GM19238 (cell line): Measurements from ENCODE around the gene PAM.

ENCODE experiments used
- DNase-seq: peaks from one replicate; pipeline ENCODE4 v3.0.0; 2011; ENCODE audit warnings: low spot score; ENCODE audit not compliant: insufficient read length

PAM gene

GRCh38 chr5:102932781-102933180 is 177.7 kb downstream of the PAM start:
- DNase-seq: no peak

GRCh38 chr5:102933316-102933715 is 178.2 kb downstream of the PAM start:
- no peak for DNase-seq

GRCh38 chr5:102933721-102934459 is 178.8 kb downstream of the PAM start:
- DNase-seq: no peak

GRCh38 chr5:102937894-102938293 is 182.8 kb downstream of the PAM start:
- DNase-seq: no peak

GRCh38 chr5:102941111-102941510 is 186.0 kb downstream of the PAM start:
- DNase-seq: no peak

GRCh38 chr5:102946414-102946813 is 191.3 kb downstream of the PAM start:
- DNase-seq: no peak

- DNase-seq: no peak
These were observed 191.9 kb downstream of the PAM start for GRCh38 chr5:102946971-102947370.

- DNase-seq: no peak
These were observed 200.4 kb downstream of the PAM start for GRCh38 chr5:102955488-102955887.

- DNase-seq: no peak
These were observed 201.5 kb downstream of the PAM start for GRCh38 chr5:102956599-102956998.

- no peak for DNase-seq
These were observed 202.0 kb downstream of the PAM start for GRCh38 chr5:102957141-102957540.

- DNase-seq: no peak
These were observed 203.4 kb downstream of the PAM start for GRCh38 chr5:102958481-102959011.

- DNase-seq: no peak
These were observed 203.9 kb downstream of the PAM start for GRCh38 chr5:102959055-102959454.

- no peak for DNase-seq
These were observed 206.6 kb downstream of the PAM start for GRCh38 chr5:102961671-102962070.

GRCh38 chr5:102965653-102966052 is 210.5 kb downstream of the PAM start:
- no peak for DNase-seq

GRCh38 chr5:102969641-102970040 is 214.5 kb downstream of the PAM start:
- no peak for DNase-seq

- peak; percentile 1 for DNase-seq
These were observed 216.7 kb downstream of the PAM start for GRCh38 chr5:102971676-102972293.

GRCh38 chr5:102974177-102974576 is 219.1 kb downstream of the PAM start:
- DNase-seq: no peak

- DNase-seq: no peak
These were observed 219.9 kb downstream of the PAM start for GRCh38 chr5:102975045-102975444.

- no peak for DNase-seq
These were observed 220.5 kb downstream of the PAM start for GRCh38 chr5:102975457-102976182.

- DNase-seq: no peak
These were observed 227.0 kb downstream of the PAM start for GRCh38 chr5:102981957-102982635.

- DNase-seq: no peak
These were observed 231.0 kb downstream of the PAM start for GRCh38 chr5:102986074-102986473.

GRCh38 chr5:102988459-102988858 is 233.4 kb downstream of the PAM start:
- no peak for DNase-seq
